K562 (cell line): Measurements from ENCODE around the gene MBD4. TPM values are rescaled to one million over a fixed set of nuclear protein-coding genes. Genes with fewer than 3 reads are reported as not detected.
A peak's percentile ranks its signal among the peaks of the same experiment; 100 is the strongest.

Experiments
- ATAC-seq: fragments of 200-7000 bp; cut with Tn5 transposase; 3 replicates; pipeline ENCODE4 v1.9.1; 2020; ENCODE audit warnings: moderate library complexity
- Bru-seq: library from RNA; stranded (reverse); fragments of 400-500 nt; gene quantifications from one replicate; lab custom pipeline; 2021; lab: Mats Ljungman, UMichigan
- BruChase-seq, 2 experiments: library from RNA; stranded (reverse); fragments of 400-500 nt; gene quantifications; one replicate each; lab custom pipeline; 2021; lab: Mats Ljungman, UMichigan
- BruUV-seq: library from RNA; stranded (reverse); fragments of 400-500 nt; replicated peaks from 2 replicates; lab custom pipeline; 2021; lab: Mats Ljungman, UMichigan
- CTCF ChIA-PET: fragments of 300-600 bp; formaldehyde crosslinking; extraction: SDS; loops from one replicate; lab custom pipeline; 2021; ENCODE audit warnings: low intra/inter-chr PET ratio; lab: Yijun Ruan, JAX
- POLR2A ChIA-PET: fragments of 300-600, 350-650 bp; sonication (Branson Sonifier 250); formaldehyde crosslinking; extraction: SDS; loops from one replicate; lab custom pipeline; 2021; ENCODE audit warnings: antibody characterized with exemption, inconsistent platforms; lab: Yijun Ruan, JAX
- DNase-seq, 4 experiments: peaks; one replicate each; pipeline versions ENCODE4 v3.0.0 to v3.0.0-alpha.2; 2011 to 2018; ENCODE audit warnings: low spot score in 3 of 4, mixed read lengths in 3 of 4; ENCODE audit errors: extremely low read depth in 1 of 4
- FAIRE-seq: peaks from 2 replicates; lab custom pipeline; 2011; peaks lifted over from hg19 to GRCh38; lab: Jason Lieb, UNC
- H2AFZ ChIP-seq: 2 replicates; pipeline ENCODE4 v1.6.0; 2011; ENCODE audit warnings: low read depth, low read length, control low read depth, inconsistent platforms
- H3K27ac ChIP-seq: fragments of 200-600 bp; 3 replicates; pipeline ENCODE4 v1.8.0; 2011; ENCODE audit warnings: low read depth, mild to moderate bottlenecking, control low read depth, inconsistent platforms, low read length, moderate library complexity, mixed read lengths; ENCODE audit errors: extremely low read depth
- H3K27me3 ChIP-seq, 2 experiments: fragments of 300-600 bp in 1 of 2; 2 replicates in 1 of 2; 3 replicates in 1 of 2; pipeline versions ENCODE4 v1.6.0 to v1.8.0; 2011; ENCODE audit warnings: inconsistent platforms in 2 of 2, low read length in 2 of 2, mild to moderate bottlenecking in 1 of 2, mixed read lengths in 1 of 2, moderate library complexity in 1 of 2; ENCODE audit not compliant: control insufficient read depth in 2 of 2, insufficient read depth in 2 of 2
- H3K36me3 ChIP-seq: fragments of 300-600 bp; 3 replicates; pipeline ENCODE4 v1.8.0; 2011; ENCODE audit warnings: mild to moderate bottlenecking, low read length, inconsistent platforms; ENCODE audit not compliant: control insufficient read depth, insufficient read depth
- H3K4me1 ChIP-seq, 2 experiments: fragments of 200-600 bp in 1 of 2; replicated peaks in 1 of 2; 2 replicates in 1 of 2; 3 replicates in 1 of 2; pipeline versions ENCODE4 v1.5.1 to v1.8.0; 2011; ENCODE audit warnings: inconsistent platforms in 2 of 2, low read length in 2 of 2, mild to moderate bottlenecking in 1 of 2, mixed read lengths in 1 of 2, moderate library complexity in 1 of 2; ENCODE audit not compliant: control insufficient read depth in 2 of 2, insufficient read depth in 2 of 2
- H3K4me2 ChIP-seq: 2 replicates; pipeline ENCODE4 v1.6.1; 2011; ENCODE audit warnings: low read length, control low read depth, inconsistent platforms, mixed read lengths; ENCODE audit not compliant: insufficient read depth
- H3K4me3 ChIP-seq: fragments of 200-600 bp; sonication (generic), shearing (Covaris generic); 2 replicates; pipeline ENCODE4 v1.5.1; 2016; ENCODE audit warnings: control low read depth, inconsistent platforms
- H3K79me2 ChIP-seq: fragments of 200-600 bp; 3 replicates; pipeline ENCODE4 v1.8.0; 2011; ENCODE audit warnings: low read length, inconsistent platforms; ENCODE audit not compliant: control insufficient read depth, insufficient read depth
- H3K9ac ChIP-seq, 2 experiments: 2 replicates each; pipeline versions ENCODE4 v1.6.0 to v1.6.1; 2011; ENCODE audit warnings: low read depth in 2 of 2, low read length in 2 of 2, control low read depth in 1 of 2, inconsistent platforms in 1 of 2, mild to moderate bottlenecking in 1 of 2, mixed read lengths in 1 of 2; ENCODE audit not compliant: insufficient read depth in 1 of 2
- H3K9me1 ChIP-seq: one replicate; pipeline ENCODE4 v1.6.0; 2011; ENCODE audit warnings: inconsistent platforms, mild to moderate bottlenecking, low read length, moderate library complexity; ENCODE audit not compliant: control insufficient read depth, insufficient read depth
- H3K9me3 ChIP-seq: replicated peaks from 2 replicates; pipeline ENCODE4 v1.5.1; 2011; ENCODE audit warnings: low read depth, low read length, inconsistent platforms; ENCODE audit not compliant: control insufficient read depth, insufficient read depth
- H4K20me1 ChIP-seq: replicated peaks from 2 replicates; pipeline ENCODE4 v1.6.1; 2011; ENCODE audit warnings: low read length, inconsistent platforms, mixed read lengths; ENCODE audit not compliant: control insufficient read depth, insufficient read depth
- EGR1 ChIP-seq: fragments of 450-650 bp; conservative IDR thresholded peaks from 2 replicates; pipeline ENCODE4 v1.6.1; 2017; ENCODE audit warnings: mild to moderate bottlenecking
- ETS1 ChIP-seq: conservative IDR thresholded peaks from 2 replicates; pipeline ENCODE4 v1.6.1; 2011; ENCODE audit warnings: low read depth, mild to moderate bottlenecking, low read length; ENCODE audit not compliant: control insufficient read depth
- KAT7 ChIP-seq: sonication (generic); formaldehyde crosslinking; IDR thresholded peaks from 2 replicates; pipeline ENCODE4 v1.8.0; 2022; ENCODE audit warnings: missing genetic modification reagents, mild to moderate bottlenecking, borderline replicate concordance
- NRF1 ChIP-seq, 2 experiments: fragments of 450-650 bp; IDR thresholded peaks in 1 of 2; conservative IDR thresholded peaks in 1 of 2; 2 replicates each; pipeline ENCODE4 v1.6.1; 2014; ENCODE audit warnings: mild to moderate bottlenecking in 2 of 2
- PHF20 ChIP-seq: fragments of 450-650 bp; IDR thresholded peaks from 2 replicates; pipeline ENCODE4 v1.6.1; 2018; ENCODE audit not compliant: partially characterized antibody
- PML ChIP-seq: IDR thresholded peaks from 2 replicates; pipeline ENCODE4 v1.6.1; 2012; ENCODE audit warnings: low read length, inconsistent platforms
- SIN3A ChIP-seq, 2 experiments: fragments of 150-350 bp in 1 of 2; IDR thresholded peaks; 2 replicates each; pipeline ENCODE4 v1.6.1; 2011 to 2016; ENCODE audit warnings: borderline replicate concordance in 2 of 2, low read depth in 2 of 2, low read length in 2 of 2, mild to moderate bottlenecking in 2 of 2, moderate library complexity in 2 of 2; ENCODE audit not compliant: control insufficient read depth in 1 of 2
- VEZF1 ChIP-seq: fragments of 200-800 bp; sonication (Bioruptor generic); IDR thresholded peaks from 2 replicates; pipeline ENCODE4 v1.6.1; 2017; ENCODE audit warnings: missing genetic modification characterization, missing compliant biosample characterization
- ZBTB17 ChIP-seq: fragments of 450-650 bp; formaldehyde crosslinking; IDR thresholded peaks from 2 replicates; pipeline ENCODE4 v1.4.0; 2020; ENCODE audit warnings: mild to moderate bottlenecking
- ZNF707 ChIP-seq: fragments of 250-450 bp; sonication (Bioruptor Pico); conservative IDR thresholded peaks from 2 replicates; pipeline ENCODE4 v1.8.0; 2022; ENCODE audit warnings: inconsistent platforms, mild to moderate bottlenecking, moderate library complexity
- WGBS: fragments of 100-300 bp; shearing (Covaris generic); methylation state at CpG from one replicate; pipeline ENCODE4 v1.1.6; 2016; ENCODE audit warnings: low coverage, mixed read lengths; ENCODE audit not compliant: insufficient coverage; ENCODE audit errors: missing lambda C conversion rate; 5-methylcytosine and 5-hydroxymethylcytosine counted together
- in situ Hi-C: fragments of 300-500 bp; cut with MboI; formaldehyde crosslinking; loops from 4 replicates; pipeline ENCODE4 v1.15.0; 2018; ENCODE audit warnings: inconsistent platforms, mixed read lengths
- intact Hi-C: fragments of 100-400 bp; cut with micrococcal nuclease; formaldehyde crosslinking; loops from 2 replicates; pipeline ENCODE4 v1.14.2; 2022
- long read RNA-seq, 3 experiments: library from polyadenylated mRNA in 2 of 3; library from RNA in 1 of 3; unstranded in 2 of 3; stranded (forward) in 1 of 3; transcript quantifications; one replicate each; pipeline ENCODE4 v2.0.0, GENCODE V29; 2019 to 2022
- polyA minus RNA-seq, 3 experiments: library from RNA; depleted of rRNA, polyadenylated mRNA; stranded (reverse); fragments of >200 nt; gene quantifications; 2 replicates each; pipeline ENCODE4 v1.2.3, GENCODE V29; 2011
- polyA plus RNA-seq, 8 experiments: library from polyadenylated mRNA; depleted of rRNA in 4 of 8; stranded (reverse) in 5 of 8; unstranded in 3 of 8; fragments of >200 nt; fragmentation: Nextera tagmentation in 2 of 8; fragmentation: Illumina TruSeq in 1 of 8; extraction: Ambion mirVana in 2 of 8; extraction: Trizol in 1 of 8; gene quantifications; 2 replicates each; pipeline versions ENCODE4 v1.2.1 to v1.2.3, GENCODE V29; 2011 to 2014; ENCODE audit warnings: inconsistent platforms in 1 of 8, missing spikeins in 1 of 8
- total RNA-seq, 7 experiments: library from RNA; depleted of rRNA in 6 of 7; stranded (reverse); fragments of >200 nt in 6 of 7; fragmentation: Illumina TruSeq in 2 of 7; extraction: Trizol in 2 of 7; gene quantifications; 2 replicates each; pipeline versions ENCODE4 v1.2.1 to v1.2.3, GENCODE V29; 2011 to 2021; ENCODE audit warnings: low replicate concordance in 1 of 7

Gene MBD4
- 34.9 and 102 TPM in 2 replicates for total RNA-seq (2011; cell fraction: chromatin; rRNA removed; ENCODE audit: low replicate concordance)
- total RNA-seq (2011; cell fraction: nucleolus; rRNA removed), result 20.8 and 23.4 TPM in 2 replicates
- total RNA-seq (2011; cell fraction: nucleoplasm; rRNA removed), result 40.0 and 49.9 TPM in 2 replicates
- 28.4 and 32.8 TPM in 2 replicates for total RNA-seq (2014; rRNA removed)
- total RNA-seq (2014; rRNA removed; fragmentation: Illumina TruSeq; extraction: Trizol), result 41.7 and 49.6 TPM in 2 replicates
- total RNA-seq (2015; rRNA removed; fragmentation: Illumina TruSeq; extraction: Trizol), result 47.4 and 55.1 TPM in 2 replicates
- 36.3 and 37.9 TPM in 2 replicates for total RNA-seq (2021)
- polyA plus RNA-seq (2011; rRNA removed), result 60.2 and 63.9 TPM in 2 replicates
- 13.2 and 24.9 TPM in 2 replicates for polyA plus RNA-seq (2011; cell fraction: cytosol; rRNA removed)
- 94.0 and 147 TPM in 2 replicates for polyA plus RNA-seq (2011; cell fraction: nucleus; rRNA removed)
- 27.5 and 38.7 TPM in 2 replicates for polyA plus RNA-seq (2012)
- polyA plus RNA-seq (2014; fragmentation: Illumina TruSeq; extraction: Trizol), result 43.5 and 49.1 TPM in 2 replicates
- polyA plus RNA-seq (2014; fragmentation: Nextera tagmentation; extraction: Ambion mirVana), result 10 to 100 TPM; 13.3 to 16.6 TPM
- polyA plus RNA-seq (2014; rRNA removed), result 39.0 and 48.0 TPM in 2 replicates
- 46.8 and 52.4 TPM in 2 replicates for polyA minus RNA-seq (2011; rRNA and poly(A)+ RNA removed)
- 12.2 and 21.6 TPM in 2 replicates for polyA minus RNA-seq (2011; cell fraction: cytosol; rRNA and poly(A)+ RNA removed)
- polyA minus RNA-seq (2011; cell fraction: nucleus; rRNA and poly(A)+ RNA removed), result 42.0 and 96.6 TPM in 2 replicates
- Bru-seq, nascent RNA, result percentile 94 among the genes with signal in this experiment
- BruChase-seq, experiment 1, labeled RNA remaining after a 2-hour chase, result percentile 92 among the genes with signal in this experiment
- BruChase-seq, experiment 2, labeled RNA remaining after a 6-hour chase, result percentile 92 among the genes with signal in this experiment
- long read RNA-seq, experiment 1, transcript MBD4-203 (8 exons, 2,478 nt), result major isoform, 51 of 139 reads
- long read RNA-seq, experiment 1, transcript MBD4-201 (8 exons, 2,470 nt), result minor isoform, 34 of 139 reads
- long read RNA-seq, experiment 1, partial matches to known transcripts, result 33 of 139 reads
- long read RNA-seq, experiment 1, other reads (novel, unspliced or antisense), result 16 of 139 reads
- long read RNA-seq, experiment 2, transcript MBD4-203 (8 exons, 2,478 nt), result major isoform, 14 of 34 reads
- long read RNA-seq, experiment 2, partial matches to known transcripts, result 10 of 34 reads
- long read RNA-seq, experiment 2, other reads (novel, unspliced or antisense), result 7 of 34 reads
- long read RNA-seq, experiment 3, transcript MBD4-201 (8 exons, 2,470 nt), result minor isoform, 6 of 40 reads
- long read RNA-seq, experiment 3, transcript MBD4-203 (8 exons, 2,478 nt), result major isoform, 9 of 40 reads
- long read RNA-seq, experiment 3, partial matches to known transcripts, result 22 of 40 reads
- long read RNA-seq, experiment 3, other reads (novel, unspliced or antisense), result 3 of 40 reads

GRCh38 chr3:129439817-129440617, at the start of gene MBD4, which contains the start of gene IFT122:
Gene MBD4 (minus strand): TSS chr3:129439948. CDS start chr3:129439833, 115 bp downstream.
Gene IFT122 (plus strand): TSS chr3:129440224. CDS start chr3:129440331, 107 bp downstream.
- Histone ChIP-seq H3K36me3 (peaks cover 31% of the 10 kb centered on the region; the same call in 2 of the 3 replicates), H3K9me1 (no peaks in the 10 kb centered on the region), H3K4me2 (peak within 1 kb of the TSS; percentile 88), H3K79me2 (peaks cover 80% of the 10 kb centered on the region), H2AFZ (peak within 1 kb of the TSS; percentile 76), H3K27me3 (no peaks in the 10 kb centered on the region), H3K9me3 (no peaks in the 10 kb centered on the region), H3K4me1 (peaks cover 7 to 41% of the 10 kb centered on the region in 2 experiments), H3K9ac (peak within 1 kb of the TSS; percentile 83 to 95), H4K20me1 (no peaks in the 10 kb centered on the region), H3K4me3 (peak within 1 kb of the TSS; percentile 76), H3K27ac (peak within 1 kb of the TSS; percentile 94)
- in situ Hi-C loops (no loop called here), intact Hi-C loops (loop anchor here (5.0 to 10.0 kb wide), 5 partner anchors 42 to 1415 kb away; no protein-coding TSS in a partner anchor)
- FAIRE-seq (peak; percentile 99), ATAC-seq (peak; percentile 91), DNase-seq (peak; percentile 91 to 98 (median 94))
- ChIA-PET POLR2A (interaction anchor here (0.6 to 5.3 kb wide), 17 partner anchors 9 to 841 kb away, joined by 3 to 67 read pairs (median 4); partner anchors contain the start of gene EFCAB12), CTCF (no interaction called here)
- BruUV-seq, result no TSS peak
- under 1% methylated on average over 74 of the region's 75 CpGs for WGBS
- TF ChIP-seq KAT7 (CRISPR knock-in tag) (peak; percentile 8; the same call in 1 of the 2 replicates), PML (0 out of 2 replicates have a peak, but pooled peaks have one; percentile 22), ZBTB17 (CRISPR knock-in tag) (no peak; the same call in 1 of the 2 replicates), VEZF1 (peak; percentile 71), PHF20 (peak; percentile 32), NRF1 (conservative IDR thresholded peaks at IDR 0.05 in 1 of 2, IDR thresholded peaks at IDR 0.05 in 1 of 2) (peak; percentile 95 to 96), SIN3A (IDR thresholded peaks at IDR 0.05; ENCODE audit: borderline replicate concordance in 2 of 2, control insufficient read depth in 1 of 2, low read depth in 2 of 2, low read length in 2 of 2) (0 out of 4 replicates have a peak, but pooled peaks have one; percentile 30 to 64), ZNF707 (CRISPR knock-in tag) (no peak), ETS1 (peak; percentile 54; the same call in 1 of the 2 replicates), EGR1 (peak; percentile 97)
